IPS-20b (cell line): Measurements from ENCODE around the gene YPEL4.

ENCODE experiments used
- H3K27ac ChIP-seq: one replicate; pipeline ENCODE4 v1.5.1; 2013; ENCODE audit warnings: low read length
- H3K27me3 ChIP-seq: 2 replicates; pipeline ENCODE4 v1.6.1; 2013; ENCODE audit warnings: mild to moderate bottlenecking, low read length, inconsistent platforms; ENCODE audit not compliant: insufficient read depth
- H3K36me3 ChIP-seq: 2 replicates; pipeline ENCODE4 v1.6.1; 2013; ENCODE audit warnings: low read depth, mild to moderate bottlenecking, inconsistent platforms, low read length, moderate library complexity; ENCODE audit not compliant: insufficient read depth
- H3K4me1 ChIP-seq: 2 replicates; pipeline ENCODE4 v1.6.1; 2013; ENCODE audit warnings: mild to moderate bottlenecking, control low read depth, inconsistent platforms, low read length, moderate library complexity; ENCODE audit not compliant: insufficient read depth
- H3K4me3 ChIP-seq: 2 replicates; pipeline ENCODE4 v1.5.1; 2013; ENCODE audit warnings: mild to moderate bottlenecking, low read length, inconsistent platforms
- H3K9ac ChIP-seq: 2 replicates; pipeline ENCODE4 v1.6.1; 2013; ENCODE audit warnings: low read depth, mild to moderate bottlenecking, inconsistent platforms, low read length, moderate library complexity
- H3K9me3 ChIP-seq: 2 replicates; pipeline ENCODE4 v1.6.1; 2013; ENCODE audit warnings: mild to moderate bottlenecking, low read depth, low read length, inconsistent platforms; ENCODE audit not compliant: insufficient read depth

The YPEL4 gene

DNA sequence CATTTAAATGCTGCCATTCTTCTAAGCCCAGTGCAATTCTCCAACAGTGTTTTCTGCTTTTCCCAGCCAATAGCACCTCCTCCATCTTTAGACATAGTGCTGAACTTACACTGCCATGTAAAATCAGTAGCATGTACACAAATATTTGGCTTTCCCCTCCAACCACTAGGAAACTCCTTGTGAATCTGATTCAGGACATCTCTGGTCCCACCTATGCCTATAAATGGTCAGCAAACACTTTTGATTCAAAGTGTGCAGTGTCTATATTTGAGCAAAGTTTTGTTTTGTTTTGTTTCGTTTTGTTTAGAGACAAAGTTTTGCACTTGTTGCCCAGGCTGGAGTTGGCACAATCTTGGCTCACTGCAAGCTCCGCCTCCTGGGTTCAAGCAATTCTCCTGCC, 24.8 kb downstream of the YPEL4 start:
- Histone ChIP-seq H3K9ac (no peak overlapping the region), H3K9me3 (peaks cover 7% of the 10 kb centered on the region), H3K27ac (no peak overlapping the region), H3K27me3 (no peaks in the 10 kb centered on the region), H3K36me3 (no peaks in the 10 kb centered on the region), H3K4me1 (no peaks in the 10 kb centered on the region), H3K4me3 (no peak overlapping the region)

DNA sequence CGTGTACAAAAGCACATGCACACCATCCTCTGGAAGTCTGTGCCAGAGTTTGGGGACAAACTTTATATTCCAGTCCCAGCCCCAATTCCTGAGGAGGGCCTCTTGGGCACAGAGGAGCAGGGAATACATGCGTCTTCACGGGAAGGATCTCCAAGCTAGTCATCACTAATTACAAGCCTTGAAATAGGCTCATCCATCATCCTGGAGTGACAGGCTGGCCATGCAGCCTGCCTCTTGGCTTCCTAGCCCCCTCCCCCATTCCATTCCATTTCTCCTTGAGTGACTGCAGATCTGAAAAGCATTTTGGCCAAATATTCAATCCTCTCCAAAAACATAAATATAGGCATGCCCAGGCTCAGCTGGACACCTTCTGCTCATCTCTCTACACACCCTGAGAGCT, 27.4 kb downstream of the YPEL4 start:
- Histone ChIP-seq H3K9ac (no peak overlapping the region), H3K27ac (no peak overlapping the region), H3K36me3 (no peaks in the 10 kb centered on the region), H3K4me3 (no peak overlapping the region), H3K27me3 (no peaks in the 10 kb centered on the region), H3K4me1 (no peaks in the 10 kb centered on the region), H3K9me3 (peaks cover 16% of the 10 kb centered on the region)

DNA sequence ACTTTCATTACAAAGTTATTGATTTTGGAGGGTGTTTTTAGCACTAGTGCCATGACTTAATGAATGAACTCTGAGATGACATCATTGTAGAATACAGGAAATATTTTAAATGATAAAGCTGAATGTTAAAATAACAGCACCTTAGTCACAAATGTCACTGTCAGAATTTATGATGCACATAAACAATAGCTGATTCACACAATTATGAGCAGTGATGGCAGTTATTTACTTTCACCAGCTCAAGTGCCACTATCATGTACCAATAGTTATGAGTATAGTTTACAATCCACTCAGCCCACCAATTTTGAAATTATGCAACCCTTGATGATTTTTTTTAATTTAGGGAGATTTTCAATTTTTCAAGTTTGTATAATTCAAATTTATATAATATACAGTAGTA, 29.2 kb downstream of the YPEL4 start:
- H3K36me3 ChIP-seq: peaks cover under 1% of the 10 kb centered on the region; the same call in 1 of the 2 replicates

DNA sequence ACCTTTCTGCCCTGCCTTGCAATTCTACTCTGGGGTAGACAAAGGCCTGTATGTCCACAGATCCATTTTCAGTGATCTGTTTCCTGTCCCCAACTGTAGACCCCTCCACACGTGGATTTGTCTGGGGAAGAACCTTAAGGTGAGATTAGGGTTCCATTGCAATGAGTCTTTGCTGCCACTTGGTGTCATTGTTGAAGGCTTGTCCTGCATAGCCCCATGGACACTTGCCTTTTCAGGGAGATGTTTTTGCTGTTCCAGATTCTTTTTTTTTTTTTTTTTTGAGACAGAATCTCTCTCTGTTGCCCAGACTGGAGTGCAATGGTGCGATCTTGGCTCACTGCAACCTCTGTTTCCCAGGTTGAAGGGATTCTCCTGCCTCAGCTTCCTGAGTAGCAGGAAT, 30.4 kb downstream of the YPEL4 start:
- H3K27me3 ChIP-seq: no peaks in the 10 kb centered on the region
- H3K4me1 ChIP-seq: no peaks in the 10 kb centered on the region
- H3K9me3 ChIP-seq: peaks cover 16% of the 10 kb centered on the region

More for the DNA sequence above, 29.2 kb downstream of the YPEL4 start:
- H3K4me1 ChIP-seq: no peaks in the 10 kb centered on the region
- H3K4me3 ChIP-seq: no peak overlapping the region
- H3K9me3 ChIP-seq: peaks cover 16% of the 10 kb centered on the region
- H3K9ac ChIP-seq: no peak overlapping the region
- no peaks in the 10 kb centered on the region for H3K27me3 ChIP-seq
- no peak overlapping the region for H3K27ac ChIP-seq

DNA sequence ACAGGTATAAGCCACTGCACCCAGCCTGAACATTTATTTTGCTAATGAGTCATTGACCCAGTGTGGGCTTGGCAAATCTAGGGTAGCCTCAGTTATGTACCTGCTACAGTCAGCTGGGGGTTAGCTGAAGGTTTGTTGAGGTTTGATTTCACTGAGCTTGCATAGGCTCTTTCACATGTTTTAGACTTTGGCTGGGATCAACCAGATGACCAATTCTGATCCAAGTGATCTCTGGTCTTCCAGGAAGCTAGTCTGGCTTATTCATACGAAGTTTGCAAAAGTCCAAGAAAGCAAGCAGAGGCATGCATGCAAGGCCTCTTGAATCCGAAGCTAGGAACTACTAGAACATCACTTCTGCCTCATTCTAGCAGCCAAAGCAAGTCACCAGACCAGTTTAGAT, 31.3 kb downstream of the YPEL4 start:
- H3K9me3 ChIP-seq: peaks cover 16% of the 10 kb centered on the region
- no peak overlapping the region for H3K4me3 ChIP-seq
- H3K9ac ChIP-seq: no peak overlapping the region
- H3K27me3 ChIP-seq: no peaks in the 10 kb centered on the region
- H3K36me3 ChIP-seq: peaks cover 18% of the 10 kb centered on the region
- no peaks in the 10 kb centered on the region for H3K4me1 ChIP-seq
- H3K27ac ChIP-seq: no peak overlapping the region

More for the DNA sequence above, 30.4 kb downstream of the YPEL4 start:
- Histone ChIP-seq H3K9ac (no peak overlapping the region), H3K4me3 (no peak overlapping the region), H3K27ac (no peak overlapping the region), H3K36me3 (peaks cover 11% of the 10 kb centered on the region; the same call in 1 of the 2 replicates)

DNA sequence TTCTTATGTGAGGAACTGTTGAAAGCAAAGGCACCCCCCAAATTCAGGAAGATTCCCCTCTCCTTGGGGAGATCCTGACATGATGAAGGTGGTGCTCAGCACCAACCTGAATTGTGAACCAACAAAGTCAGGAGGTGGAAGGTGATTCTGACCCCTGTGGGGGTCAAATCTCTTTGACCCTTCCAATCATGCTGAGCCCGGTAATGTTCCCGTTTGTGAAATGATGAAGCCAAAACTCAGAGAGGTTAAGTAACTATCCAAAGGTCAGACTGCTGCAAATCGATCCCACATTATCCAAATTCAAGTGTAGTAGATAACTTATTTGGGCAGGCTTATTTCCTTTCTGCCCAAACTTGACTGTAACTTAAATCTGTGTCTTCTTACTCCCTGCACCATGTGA, 33.1 kb downstream of the YPEL4 start:
- H3K27ac ChIP-seq: no peak overlapping the region
- no peaks in the 10 kb centered on the region for H3K27me3 ChIP-seq
- H3K9me3 ChIP-seq: peaks cover 16% of the 10 kb centered on the region

DNA sequence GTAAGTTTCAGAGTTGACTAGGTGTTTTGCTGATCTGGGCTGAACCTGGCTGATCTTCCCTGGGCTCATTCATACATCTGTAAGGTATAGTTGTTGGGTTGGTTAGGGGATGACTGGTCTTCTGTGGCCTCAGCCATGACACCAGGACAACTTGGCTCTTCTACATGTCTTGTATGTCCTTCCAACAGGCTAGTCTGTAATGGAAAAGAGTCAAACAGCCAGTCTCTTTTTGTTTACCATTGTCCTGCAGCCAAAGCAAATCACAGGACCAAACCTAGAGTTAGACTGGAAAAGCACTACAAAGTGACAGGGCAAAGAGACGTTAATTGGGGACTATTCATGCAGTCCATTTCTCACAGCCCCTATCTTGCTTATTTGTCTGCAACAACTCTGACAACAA, 34.4 kb downstream of the YPEL4 start:
- no peak overlapping the region for H3K4me3 ChIP-seq
- H3K9ac ChIP-seq: no peak overlapping the region
- peaks cover 37% of the 10 kb centered on the region for H3K36me3 ChIP-seq
- no peaks in the 10 kb centered on the region for H3K27me3 ChIP-seq
- no peak overlapping the region for H3K27ac ChIP-seq
- peaks cover 13% of the 10 kb centered on the region for H3K9me3 ChIP-seq
- no peaks in the 10 kb centered on the region for H3K4me1 ChIP-seq

More for the DNA sequence above, 33.1 kb downstream of the YPEL4 start:
- peaks cover 30% of the 10 kb centered on the region for H3K36me3 ChIP-seq
- H3K9ac ChIP-seq: no peak overlapping the region
- no peak overlapping the region for H3K4me3 ChIP-seq
- H3K4me1 ChIP-seq: no peaks in the 10 kb centered on the region

DNA sequence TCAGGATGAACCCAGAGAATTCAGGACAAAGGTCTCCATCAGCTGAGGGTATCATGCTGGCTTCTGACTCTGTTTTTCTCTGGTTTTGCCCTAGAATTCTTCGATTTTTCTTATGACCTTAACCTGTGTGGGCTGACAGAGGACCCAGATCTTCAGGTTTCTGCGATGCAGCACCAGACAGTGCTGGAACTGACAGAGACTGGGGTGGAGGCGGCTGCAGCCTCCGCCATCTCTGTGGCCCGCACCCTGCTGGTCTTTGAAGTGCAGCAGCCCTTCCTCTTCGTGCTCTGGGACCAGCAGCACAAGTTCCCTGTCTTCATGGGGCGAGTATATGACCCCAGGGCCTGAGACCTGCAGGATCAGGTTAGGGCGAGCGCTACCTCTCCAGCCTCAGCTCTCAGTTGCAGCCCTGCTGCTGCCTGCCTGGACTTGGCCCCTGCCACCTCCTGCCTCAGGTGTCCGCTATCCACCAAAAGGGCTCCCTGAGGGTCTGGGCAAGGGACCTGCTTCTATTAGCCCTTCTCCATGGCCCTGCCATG, 35.4 kb downstream of the YPEL4 start:
- H3K27ac ChIP-seq: no peak overlapping the region
- no peaks in the 10 kb centered on the region for H3K4me1 ChIP-seq
- no peak overlapping the region for H3K4me3 ChIP-seq
- H3K36me3 ChIP-seq: peaks cover 40% of the 10 kb centered on the region
- peaks cover 3% of the 10 kb centered on the region; the same call in 1 of the 2 replicates for H3K9me3 ChIP-seq
- H3K27me3 ChIP-seq: no peaks in the 10 kb centered on the region
- no peak overlapping the region for H3K9ac ChIP-seq

DNA sequence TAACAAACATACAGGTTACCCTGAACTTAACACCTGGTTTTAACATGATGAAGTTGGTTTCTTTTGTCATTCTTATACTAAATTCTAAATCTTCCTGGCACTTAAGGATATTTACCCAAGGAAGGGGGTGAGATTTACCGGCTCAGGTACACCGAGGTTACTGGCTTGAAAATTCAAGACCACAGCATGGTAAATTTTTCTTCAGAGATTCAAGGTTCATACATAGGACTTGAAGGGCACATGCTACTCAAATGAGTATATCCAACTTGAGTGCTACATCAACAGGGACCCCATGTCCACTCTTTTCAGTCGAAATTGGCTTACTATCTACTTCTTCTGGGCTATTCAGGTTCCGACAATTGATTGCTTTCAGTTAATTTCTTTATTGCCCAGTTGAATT, 39.5 kb downstream of the YPEL4 start:
- Histone ChIP-seq H3K27me3 (no peaks in the 10 kb centered on the region), H3K4me1 (no peaks in the 10 kb centered on the region), H3K9ac (no peak overlapping the region), H3K9me3 (no peaks in the 10 kb centered on the region), H3K4me3 (no peak overlapping the region), H3K27ac (no peak overlapping the region), H3K36me3 (peaks cover 47% of the 10 kb centered on the region)

DNA sequence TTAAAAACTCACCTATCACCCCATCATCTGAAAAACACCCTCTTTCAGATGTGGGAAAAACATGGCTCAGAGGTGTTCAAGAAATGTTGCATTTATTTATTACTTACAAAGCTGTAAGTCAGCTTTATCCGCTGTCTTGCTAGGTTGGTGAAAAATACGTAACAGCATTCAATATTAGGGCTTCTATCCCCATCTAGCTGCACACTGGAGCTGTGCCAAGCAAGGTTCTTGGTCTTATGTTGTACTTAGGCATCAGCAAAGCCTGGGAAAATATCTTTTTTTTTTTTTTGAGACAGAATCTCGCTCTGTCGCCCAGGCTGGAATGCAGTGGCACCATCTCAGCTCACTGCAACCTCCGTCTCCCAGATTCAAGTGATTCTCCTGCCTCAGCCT, 44.7 kb downstream of the YPEL4 start:
- Histone ChIP-seq H3K9me3 (no peaks in the 10 kb centered on the region), H3K4me3 (no peak overlapping the region), H3K27me3 (no peaks in the 10 kb centered on the region), H3K36me3 (peaks cover 12% of the 10 kb centered on the region), H3K4me1 (no peaks in the 10 kb centered on the region; the same call in 1 of the 2 replicates), H3K27ac (no peak overlapping the region), H3K9ac (no peak overlapping the region)

DNA sequence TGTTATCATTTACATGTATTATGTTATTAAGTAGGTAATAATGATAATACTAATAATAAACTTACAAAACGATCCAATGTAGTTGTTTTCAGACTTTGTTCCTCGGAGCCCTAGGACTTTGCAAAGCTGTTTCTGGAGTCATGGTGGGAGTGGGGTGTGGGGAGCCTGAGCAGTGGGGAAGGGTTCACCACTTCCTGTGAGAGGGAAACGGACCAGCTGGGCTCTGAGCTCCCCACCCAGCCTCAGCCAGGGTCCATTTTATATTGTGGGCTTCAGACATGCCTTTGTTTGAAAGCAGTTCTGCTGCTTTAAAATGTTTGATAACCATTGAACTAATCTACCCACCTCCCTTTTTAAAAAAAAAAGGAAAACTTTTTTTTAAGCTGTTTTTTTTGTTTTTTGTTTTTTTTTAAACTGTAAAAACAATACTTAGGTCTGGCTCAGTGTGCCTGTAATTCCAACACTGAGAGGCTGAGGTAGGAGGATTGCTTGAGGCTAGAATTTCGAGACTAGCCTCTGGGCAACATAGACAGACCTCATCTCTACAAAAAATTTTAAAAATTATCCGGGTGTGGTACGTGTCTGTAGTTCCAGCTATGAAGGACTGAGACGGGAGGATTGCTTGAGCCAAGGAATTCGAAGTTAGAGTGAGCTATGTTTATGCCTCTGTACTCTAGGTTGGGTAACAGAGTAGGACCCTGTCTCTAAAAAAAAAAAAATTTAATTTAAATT, 45.2 kb downstream of the YPEL4 start:
- no peak overlapping the region for H3K9ac ChIP-seq
- no peak overlapping the region for H3K27ac ChIP-seq
- peaks cover 15% of the 10 kb centered on the region for H3K36me3 ChIP-seq
- no peaks in the 10 kb centered on the region for H3K27me3 ChIP-seq
- H3K9me3 ChIP-seq: no peaks in the 10 kb centered on the region
- H3K4me1 ChIP-seq: peaks cover 1% of the 10 kb centered on the region; the same call in 1 of the 2 replicates
- no peak overlapping the region for H3K4me3 ChIP-seq

DNA sequence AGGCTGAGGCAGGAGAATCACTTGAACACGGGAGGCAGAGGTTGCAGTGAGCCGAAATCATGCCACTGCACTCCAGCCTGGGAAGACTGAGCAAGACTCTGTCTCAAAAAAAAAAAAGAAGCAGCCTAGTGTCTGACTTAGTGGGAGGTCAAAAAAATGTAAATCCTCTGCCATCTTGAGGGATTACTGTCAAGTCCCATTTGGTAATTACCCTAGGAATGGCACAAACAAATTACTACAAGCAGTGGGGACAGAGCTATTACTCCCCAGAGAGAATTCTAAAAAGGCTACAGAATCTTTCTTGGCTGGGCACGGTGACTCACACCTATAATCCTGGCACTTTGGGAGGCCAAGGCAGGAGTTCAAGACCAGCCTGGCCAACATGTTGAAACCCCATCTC, 48.4 kb downstream of the YPEL4 start:
- Histone ChIP-seq H3K9me3 (no peaks in the 10 kb centered on the region), H3K27ac (no peak overlapping the region), H3K9ac (no peak overlapping the region), H3K36me3 (peaks cover 5% of the 10 kb centered on the region), H3K4me1 (peaks cover 12% of the 10 kb centered on the region; the same call in 1 of the 2 replicates), H3K4me3 (no peak overlapping the region), H3K27me3 (no peaks in the 10 kb centered on the region)
